Fibroblast of pulmonary artery (primary cell): ENCODE data around the gene COL26A1.

Experiments used
- DNase-seq: peaks from one replicate; pipeline ENCODE4 v3.0.0-alpha.2; 2010; ENCODE audit warnings: low read depth
- H3K4me3 ChIP-seq: replicated peaks from 2 replicates; pipeline ENCODE4 v1.5.1; 2011; ENCODE audit warnings: low read depth, mild to moderate bottlenecking, control low read depth, low read length, moderate library complexity
- TF ChIP-seq, protein P1 (sequence below): IDR thresholded peaks from 2 replicates; pipeline ENCODE4 v1.5.1; 2011; ENCODE audit warnings: mild to moderate bottlenecking, control low read depth, low read length, inconsistent platforms; ENCODE audit errors: missing control alignments

The COL26A1 gene

GRCh38 chr7:101572156-101572555 is 209.5 kb downstream of the COL26A1 start:
- TF ChIP-seq, protein P1, sequence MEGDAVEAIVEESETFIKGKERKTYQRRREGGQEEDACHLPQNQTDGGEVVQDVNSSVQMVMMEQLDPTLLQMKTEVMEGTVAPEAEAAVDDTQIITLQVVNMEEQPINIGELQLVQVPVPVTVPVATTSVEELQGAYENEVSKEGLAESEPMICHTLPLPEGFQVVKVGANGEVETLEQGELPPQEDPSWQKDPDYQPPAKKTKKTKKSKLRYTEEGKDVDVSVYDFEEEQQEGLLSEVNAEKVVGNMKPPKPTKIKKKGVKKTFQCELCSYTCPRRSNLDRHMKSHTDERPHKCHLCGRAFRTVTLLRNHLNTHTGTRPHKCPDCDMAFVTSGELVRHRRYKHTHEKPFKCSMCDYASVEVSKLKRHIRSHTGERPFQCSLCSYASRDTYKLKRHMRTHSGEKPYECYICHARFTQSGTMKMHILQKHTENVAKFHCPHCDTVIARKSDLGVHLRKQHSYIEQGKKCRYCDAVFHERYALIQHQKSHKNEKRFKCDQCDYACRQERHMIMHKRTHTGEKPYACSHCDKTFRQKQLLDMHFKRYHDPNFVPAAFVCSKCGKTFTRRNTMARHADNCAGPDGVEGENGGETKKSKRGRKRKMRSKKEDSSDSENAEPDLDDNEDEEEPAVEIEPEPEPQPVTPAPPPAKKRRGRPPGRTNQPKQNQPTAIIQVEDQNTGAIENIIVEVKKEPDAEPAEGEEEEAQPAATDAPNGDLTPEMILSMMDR = no peak
- no peak for DNase-seq
- no peak overlapping the region for H3K4me3 ChIP-seq

DNA sequence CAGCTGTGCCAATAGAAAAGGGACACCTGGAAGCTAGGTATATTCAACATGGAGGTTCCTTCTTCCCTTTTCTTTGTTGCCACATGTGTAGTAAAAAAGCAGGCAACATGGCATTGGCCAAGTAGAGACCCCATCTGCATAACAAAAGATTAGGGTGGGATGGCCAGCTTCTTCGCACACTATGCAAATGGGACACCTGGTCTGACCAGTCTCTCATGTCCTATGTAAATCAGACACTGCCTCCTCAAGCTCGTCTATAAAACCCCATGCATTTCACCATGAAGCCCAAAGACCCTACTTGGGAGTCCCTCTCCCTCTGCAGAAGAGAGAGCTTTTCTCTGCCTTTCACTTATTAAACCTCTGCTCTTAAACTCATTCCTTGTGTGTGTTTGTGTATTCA is 212.5 kb downstream of the COL26A1 start:
- TF ChIP-seq, protein P1 = no peak
- no peak overlapping the region for H3K4me3 ChIP-seq
- no peak for DNase-seq

DNA sequence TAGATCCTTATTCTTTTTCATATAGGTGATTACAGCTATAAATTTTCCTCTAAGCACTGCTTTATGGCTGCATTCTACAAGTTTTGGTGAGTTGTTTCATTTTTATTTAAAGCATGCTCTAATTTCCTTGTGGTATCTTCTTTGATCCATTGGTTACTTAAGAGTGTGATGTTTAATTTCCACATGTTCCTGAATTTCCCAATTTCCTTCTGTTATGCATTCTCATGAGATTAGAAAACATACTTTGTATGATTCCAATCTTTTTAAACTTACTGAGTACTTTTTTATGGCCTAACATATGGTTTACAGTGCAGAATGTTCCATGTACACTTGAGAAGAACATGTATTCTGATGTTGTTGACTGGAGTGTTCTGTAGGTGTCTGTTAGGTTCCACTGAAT is 213.0 kb downstream of the COL26A1 start:
- peak; percentile 16 for DNase-seq
- TF ChIP-seq, protein P1 = no peak
- H3K4me3 ChIP-seq = no peak overlapping the region

DNA sequence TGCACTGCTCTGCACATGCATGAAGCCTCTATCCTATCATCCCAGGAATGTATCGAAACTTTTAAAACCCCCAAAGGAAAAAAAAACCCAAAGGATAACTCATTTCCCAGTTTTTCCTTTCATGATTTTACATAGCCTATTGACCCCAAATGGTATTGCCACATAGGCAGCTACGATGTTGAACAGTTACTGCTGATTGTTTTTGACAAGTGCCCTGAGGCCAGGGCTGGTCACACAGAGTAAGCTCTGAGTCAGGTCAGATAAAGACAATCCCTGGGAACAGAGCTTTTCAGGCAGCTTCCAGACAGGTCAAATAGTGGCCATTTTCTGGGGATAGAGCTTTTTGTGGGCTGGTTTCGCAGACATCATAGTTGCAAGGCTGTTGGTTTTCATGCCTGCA is 214.3 kb downstream of the COL26A1 start:
- DNase-seq = no peak
- TF ChIP-seq, protein P1 = no peak
- H3K4me3 ChIP-seq = no peak overlapping the region

DNA sequence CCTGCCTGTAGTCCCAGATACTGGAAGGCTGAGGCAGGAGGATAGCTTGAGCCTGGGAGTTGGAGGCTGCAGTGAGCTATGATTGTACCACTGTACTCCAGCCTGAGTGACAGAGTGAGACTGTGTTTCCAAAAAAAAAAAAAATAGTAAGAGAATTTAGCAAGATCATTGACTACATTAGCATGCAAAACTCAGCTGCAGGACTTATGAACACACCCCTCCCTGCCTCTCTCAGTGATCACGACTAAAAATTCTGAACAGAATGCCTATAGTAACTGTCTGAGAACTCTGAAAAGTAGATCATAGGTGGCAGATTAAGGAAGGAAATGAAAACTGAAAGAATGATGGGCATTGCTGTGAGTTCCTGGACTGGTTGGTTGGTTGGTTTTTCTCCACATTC is 215.9 kb downstream of the COL26A1 start:
- TF ChIP-seq, protein P1 = no peak
- no peak for DNase-seq
- no peak overlapping the region for H3K4me3 ChIP-seq

DNA sequence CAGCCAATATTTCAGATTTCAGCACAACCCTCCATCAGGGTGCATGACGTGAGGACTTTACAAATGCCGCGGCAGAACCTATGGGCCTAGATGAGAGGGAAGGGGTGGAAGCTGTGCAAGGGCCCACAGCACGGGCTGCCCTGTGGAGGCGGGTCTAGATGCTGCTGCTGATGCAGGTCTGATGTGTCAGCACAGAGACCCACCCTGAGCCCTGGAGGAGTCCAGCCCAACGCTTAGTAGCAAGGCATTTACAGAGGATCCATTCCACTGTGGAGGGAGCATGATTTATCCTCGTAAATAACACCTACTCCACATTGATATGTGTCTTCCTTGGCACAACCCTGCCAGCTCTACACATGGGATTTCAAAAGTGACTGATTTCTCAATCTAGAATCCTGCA is 217.9 kb downstream of the COL26A1 start:
- H3K4me3 ChIP-seq = no peak overlapping the region
- DNase-seq = no peak
- TF ChIP-seq, protein P1 = no peak

- no peak overlapping the region for H3K4me3 ChIP-seq
- TF ChIP-seq, protein P1 = no peak
- no peak for DNase-seq
Observed at GRCh38 chr7:101581891-101582290, 219.2 kb downstream of the COL26A1 start.
